IMR-90 (cell line): ENCODE measurements around the gene PCBP3. TPM values are rescaled to one million over a fixed set of nuclear protein-coding genes. Genes with fewer than 3 reads are reported as not detected.
A peak's percentile ranks its signal among the peaks of the same experiment; 100 is the strongest.

Experiments used
- ATAC-seq: fragments of 200-7000 bp; cut with Tn5 transposase; 2 replicates; pipeline ENCODE4 v1.9.1; 2020; ENCODE audit warnings: low read depth, mild to moderate bottlenecking, moderate library complexity
- BruUV-seq: library from RNA; stranded (reverse); fragments of 400-500 nt; replicated peaks from 2 replicates; lab custom pipeline; 2021; lab: Mats Ljungman, UMichigan
- CTCF ChIA-PET: fragments of 300-600 bp; formaldehyde crosslinking; extraction: SDS; loops from one replicate; lab custom pipeline; 2021; ENCODE audit warnings: antibody characterized with exemption; lab: Yijun Ruan, JAX
- POLR2A ChIA-PET: fragments of 300-600 bp; sonication (Branson Sonifier 250); formaldehyde crosslinking; loops from one replicate; lab custom pipeline; 2022; ENCODE audit warnings: antibody characterized with exemption; ENCODE audit not compliant: unreplicated experiment; lab: Charles Lee
- DNase-seq: peaks from one replicate; pipeline ENCODE4 v3.0.0; 2013
- H2AFZ ChIP-seq: replicated peaks from 2 replicates; pipeline ENCODE3; 2013; ENCODE audit warnings: low read length, mild to moderate bottlenecking; ENCODE audit not compliant: poor library complexity
- H2AK5ac ChIP-seq: 2 replicates; pipeline ENCODE4 v1.6.1; 2013; ENCODE audit warnings: low read depth, low read length, inconsistent platforms
- H2AK9ac ChIP-seq: replicated peaks from 2 replicates; pipeline ENCODE3; 2013; ENCODE audit warnings: mild to moderate bottlenecking, low read depth, low read length, moderate library complexity; ENCODE audit not compliant: poor library complexity
- H2BK120ac ChIP-seq: 2 replicates; pipeline ENCODE4 v1.6.1; 2013; ENCODE audit warnings: low read depth, low read length, inconsistent platforms
- H2BK15ac ChIP-seq: 3 replicates; pipeline ENCODE4 v1.6.1; 2013; ENCODE audit warnings: low read depth, low read length, inconsistent platforms
- H2BK20ac ChIP-seq: 2 replicates; pipeline ENCODE4 v1.6.1; 2013; ENCODE audit warnings: low read depth, mild to moderate bottlenecking, inconsistent platforms, low read length, moderate library complexity
- H2BK5ac ChIP-seq: 2 replicates; pipeline ENCODE4 v1.6.1; 2013; ENCODE audit warnings: mild to moderate bottlenecking, low read depth, low read length, inconsistent platforms; ENCODE audit not compliant: poor library complexity, severe bottlenecking
- H3K14ac ChIP-seq: replicated peaks from 2 replicates; pipeline ENCODE4 v1.6.1; 2013; ENCODE audit warnings: low read depth, low read length, inconsistent platforms
- H3K18ac ChIP-seq: 2 replicates; pipeline ENCODE4 v1.6.1; 2013; ENCODE audit warnings: low read depth, low read length, control low read depth
- H3K23ac ChIP-seq: 2 replicates; pipeline ENCODE4 v1.6.1; 2013; ENCODE audit warnings: low read depth, low read length, inconsistent platforms
- H3K27ac ChIP-seq: 2 replicates; pipeline ENCODE4 v1.5.1; 2013; ENCODE audit warnings: mild to moderate bottlenecking, control low read depth, low read length; ENCODE audit not compliant: insufficient read depth
- H3K27me3 ChIP-seq: 2 replicates; pipeline ENCODE4 v1.6.1; 2013; ENCODE audit warnings: low read length; ENCODE audit not compliant: control insufficient read depth, insufficient read depth
- H3K36me3 ChIP-seq: 2 replicates; pipeline ENCODE4 v1.6.1; 2013; ENCODE audit warnings: low read length, mixed read lengths; ENCODE audit not compliant: control insufficient read depth, insufficient read depth
- H3K4ac ChIP-seq: 2 replicates; pipeline ENCODE4 v1.6.1; 2013; ENCODE audit warnings: low read depth, low read length, inconsistent platforms
- H3K4me1 ChIP-seq: 2 replicates; pipeline ENCODE4 v1.6.1; 2013; ENCODE audit warnings: low read length, mixed read lengths; ENCODE audit not compliant: control insufficient read depth, insufficient read depth
- H3K4me2 ChIP-seq: 2 replicates; pipeline ENCODE4 v1.6.1; 2013; ENCODE audit warnings: low read depth, mild to moderate bottlenecking, control low read depth, low read length, moderate library complexity
- H3K4me3 ChIP-seq: 2 replicates; pipeline ENCODE4 v1.5.1; 2013; ENCODE audit warnings: low read depth, mild to moderate bottlenecking, control low read depth, low read length, moderate library complexity; ENCODE audit not compliant: insufficient read depth
- H3K56ac ChIP-seq: 2 replicates; pipeline ENCODE4 v1.6.1; 2013; ENCODE audit warnings: low read length, inconsistent platforms; ENCODE audit not compliant: insufficient read depth; ENCODE audit errors: extremely low read depth
- H3K79me1 ChIP-seq, 2 experiments: 2 replicates each; pipeline ENCODE4 v1.6.1; 2013; ENCODE audit warnings: low read length in 2 of 2, inconsistent platforms in 1 of 2, low read depth in 1 of 2
- H3K9ac ChIP-seq: 2 replicates; pipeline ENCODE4 v1.6.1; 2013; ENCODE audit warnings: low read depth, low read length, control low read depth
- H3K9me1 ChIP-seq: 2 replicates; pipeline ENCODE4 v1.6.1; 2013; ENCODE audit warnings: low read length, inconsistent platforms; ENCODE audit not compliant: insufficient read depth
- H3K9me3 ChIP-seq: 2 replicates; pipeline ENCODE4 v1.6.1; 2013; ENCODE audit warnings: low read length; ENCODE audit not compliant: control insufficient read depth, insufficient read depth
- H4K20me1 ChIP-seq: 2 replicates; pipeline ENCODE4 v1.6.1; 2013; ENCODE audit warnings: low read length, inconsistent platforms; ENCODE audit not compliant: insufficient read depth
- H4K5ac ChIP-seq: 2 replicates; pipeline ENCODE4 v1.6.1; 2013; ENCODE audit warnings: mild to moderate bottlenecking, low read depth, low read length, control low read depth
- H4K8ac ChIP-seq, 2 experiments: 2 replicates each; pipeline ENCODE4 v1.6.1; 2013; ENCODE audit warnings: low read depth in 2 of 2, low read length in 2 of 2, control low read depth in 1 of 2, inconsistent platforms in 1 of 2
- H4K91ac ChIP-seq: 2 replicates; pipeline ENCODE4 v1.6.1; 2013; ENCODE audit warnings: low read depth, low read length, inconsistent platforms; ENCODE audit not compliant: insufficient read depth
- CHD1 ChIP-seq: IDR thresholded peaks from 2 replicates; pipeline ENCODE4 v1.6.1; 2012; ENCODE audit warnings: low read depth, low read length, improper control_type of control experiment
- RCOR1 ChIP-seq: IDR thresholded peaks from 2 replicates; pipeline ENCODE4 v1.6.1; 2012; ENCODE audit warnings: mild to moderate bottlenecking, low read length, improper control_type of control experiment; ENCODE audit not compliant: insufficient replicate concordance
- RFX5 ChIP-seq: IDR thresholded peaks from 2 replicates; pipeline ENCODE4 v1.8.0; 2012; ENCODE audit warnings: low read depth, mild to moderate bottlenecking, low read length, moderate library complexity
- WGBS, 2 experiments: methylation state at CpG; one replicate each; pipeline versions ENCODE4 v1.1.5 to v1.1.7; 2013; ENCODE audit warnings: missing lambda C conversion rate in 2 of 2; ENCODE audit not compliant: insufficient read length in 1 of 2; ENCODE audit errors: extremely low coverage in 2 of 2; 5-methylcytosine and 5-hydroxymethylcytosine counted together
- dilution Hi-C: fragments of 300-500 bp; cut with HindIII; formaldehyde crosslinking; loops from one replicate; pipeline ENCODE4 v1.14.3; 2018; ENCODE audit warnings: low sequenced_read_pairs; ENCODE audit not compliant: unreplicated experiment
- in situ Hi-C: fragments of 300-500 bp; cut with MboI; formaldehyde crosslinking; loops from 3 replicates; pipeline ENCODE4 v1.14.3; 2019; ENCODE audit warnings: low sequenced_read_pairs, inconsistent platforms, mixed read lengths
- intact Hi-C: fragments of 100-400 bp; cut with micrococcal nuclease; formaldehyde crosslinking; loops from 2 replicates; pipeline ENCODE4 v1.10.0; 2022
- polyA plus RNA-seq, 3 experiments: library from polyadenylated mRNA; depleted of rRNA; stranded (reverse); fragments of >200 nt; gene quantifications; 2 replicates each; pipeline ENCODE4 v1.2.3, GENCODE V29; 2012; ENCODE audit warnings: low replicate concordance in 1 of 3
- total RNA-seq: library from RNA; depleted of rRNA; stranded (reverse); fragments of >200 nt; gene quantifications from 2 replicates; pipeline ENCODE4 v1.2.3, GENCODE V29; 2012

The PCBP3 gene
- total and polyA plus RNA-seq, 2 of the 4 experiments (the other 2 are of a cell fraction) = 2.9 to 3.9 TPM

- no peak overlapping the region for H2BK120ac ChIP-seq
- no peak overlapping the region for H3K4ac ChIP-seq
- no peak overlapping the region for H2BK15ac ChIP-seq
- H4K5ac ChIP-seq = no peak overlapping the region
- H3K18ac ChIP-seq = no peak overlapping the region
- POLR2A ChIA-PET = no interaction called here
- dilution Hi-C loops (no loop called here), in situ Hi-C loops (no loop called here), intact Hi-C loops (no loop called here)
- no peak overlapping the region for H2BK20ac ChIP-seq
- H2BK5ac ChIP-seq = no peak overlapping the region
- no TSS peak for BruUV-seq
- no peaks in the 10 kb centered on the region for H3K36me3 ChIP-seq
- H3K14ac ChIP-seq = no peak overlapping the region
- H3K27ac ChIP-seq = no peak overlapping the region
- no peak overlapping the region for H3K56ac ChIP-seq
- H3K79me1 ChIP-seq = no peaks in the 10 kb centered on the region
- H3K4me3 ChIP-seq = no peak overlapping the region
- H3K4me1 ChIP-seq = peaks cover 3% of the 10 kb centered on the region; the same call in 1 of the 2 replicates
- H3K4me2 ChIP-seq = no peak overlapping the region
- peaks cover 6% of the 10 kb centered on the region; the same call in 1 of the 2 replicates for H3K9me1 ChIP-seq
- DNase-seq = no peak
- H4K91ac ChIP-seq = no peak overlapping the region
- peaks cover 6% of the 10 kb centered on the region; the same call in 1 of the 2 replicates for H3K27me3 ChIP-seq
- no peak overlapping the region for H2AK5ac ChIP-seq
- no peaks in the 10 kb centered on the region for H4K20me1 ChIP-seq
- H3K9ac ChIP-seq = no peak overlapping the region
- CTCF ChIA-PET = no interaction called here
- no peak overlapping the region for H4K8ac ChIP-seq
- TF ChIP-seq RCOR1 (no peak), CHD1 (no peak), RFX5 (no peak)
- H2AFZ ChIP-seq = no peak overlapping the region
- no peaks in the 10 kb centered on the region for H3K9me3 ChIP-seq
- peak overlapping the region; percentile 63 for H2AK9ac ChIP-seq
- 81% methylated on average over 10 of the region's 16 CpGs; no CpG with 5 or more reads in 1 of the 2 experiments for WGBS, 2 experiments
- no peak overlapping the region for H3K23ac ChIP-seq
- no peak for ATAC-seq
These were observed 144.7 kb downstream of the PCBP3 start for GRCh38 chr21:45788198-45788597.
